Activated CD4-positive, alpha-beta T cell treated with anti-CD3 and anti-CD28 coated beads, Interleukin-2, Interleukin-4, amounts not matched to agents 100 ng/mL and 50 ng/mL, durations not matched to agents 16 hours and 8 hours (primary cell): ENCODE results near the gene MAZ.

ENCODE experiments used
- DNase-seq: peaks from one replicate; pipeline ENCODE4 v3.0.0-alpha.2; 2020; ENCODE audit warnings: low spot score

Gene MAZ

GRCh38 chr16:29857133-29857760 lies 50.9 kb downstream of the MAZ start:
- no peak for DNase-seq

GRCh38 chr16:29858149-29858849 lies 52.0 kb downstream of the MAZ start:
- DNase-seq = no peak

GRCh38 chr16:29858974-29859373 lies 52.6 kb downstream of the MAZ start:
- no peak for DNase-seq

GRCh38 chr16:29860218-29860617 lies 53.9 kb downstream of the MAZ start:
- no peak for DNase-seq
